HepG2 (cell line): Measurements from ENCODE around the gene PRDX5. TPM values are rescaled to one million over a fixed set of nuclear protein-coding genes. Genes with fewer than 3 reads are reported as not detected.
A peak's percentile ranks its signal among the peaks of the same experiment; 100 is the strongest.

Experiments
- ATF3 ChIP-seq: sonication (generic); formaldehyde crosslinking; IDR thresholded peaks from 2 replicates; pipeline ENCODE4 v1.4.0; 2020; ENCODE audit warnings: missing genetic modification reagents
- BHLHE40 ChIP-seq: IDR thresholded peaks from 2 replicates; pipeline ENCODE4 v1.6.1; 2011; ENCODE audit warnings: low read length, improper control_type of control experiment
- CREBL2 ChIP-seq: sonication (generic); formaldehyde crosslinking; IDR thresholded peaks from 2 replicates; pipeline ENCODE4 v1.8.1; 2023; ENCODE audit warnings: missing genetic modification reagents, mild to moderate bottlenecking, borderline replicate concordance
- EED ChIP-seq: sonication (generic); formaldehyde crosslinking; IDR thresholded peaks from 2 replicates; pipeline ENCODE4 v1.5.0; 2020; ENCODE audit warnings: mild to moderate bottlenecking, missing genetic modification reagents
- GATA4 ChIP-seq: sonication (generic); IDR thresholded peaks from 2 replicates; pipeline ENCODE4 v1.6.1; 2016; ENCODE audit warnings: antibody characterized with exemption, low read depth, borderline replicate concordance
- GLMP ChIP-seq: sonication (generic); formaldehyde crosslinking; IDR thresholded peaks from 2 replicates; pipeline ENCODE4 v1.9.0; 2021; ENCODE audit warnings: missing genetic modification reagents, mild to moderate bottlenecking, borderline replicate concordance
- KAT7 ChIP-seq: IDR thresholded peaks from 2 replicates; pipeline ENCODE4 v1.6.1; 2018; ENCODE audit warnings: borderline replicate concordance, missing compliant biosample characterization
- KDM3A ChIP-seq: IDR thresholded peaks from 2 replicates; pipeline ENCODE4 v1.6.1; 2018; ENCODE audit warnings: low read depth, missing compliant biosample characterization
- MIER2 ChIP-seq: IDR thresholded peaks from 2 replicates; pipeline ENCODE4 v1.6.1; 2016; ENCODE audit warnings: missing biosample characterization, missing genetic modification reagents
- MTERF4 ChIP-seq: sonication (generic); formaldehyde crosslinking; IDR thresholded peaks from 2 replicates; pipeline ENCODE4 v1.8.0; 2023; ENCODE audit warnings: mild to moderate bottlenecking, missing genetic modification reagents
- MXD4 ChIP-seq: IDR thresholded peaks from 2 replicates; pipeline ENCODE4 v1.6.1; 2016; ENCODE audit warnings: mild to moderate bottlenecking, missing biosample characterization, missing genetic modification reagents
- NR2C2 ChIP-seq: sonication (generic); formaldehyde crosslinking; IDR thresholded peaks from 2 replicates; pipeline ENCODE4 v1.4.0; 2020; ENCODE audit warnings: missing genetic modification reagents, mild to moderate bottlenecking, moderate library complexity, borderline replicate concordance
- NR2F6 ChIP-seq, 2 experiments: IDR thresholded peaks; 2 replicates each; pipeline ENCODE4 v1.6.1; 2016; ENCODE audit warnings: antibody characterized with exemption in 1 of 2, mild to moderate bottlenecking in 1 of 2
- RBM39 ChIP-seq: fragments of 200-400 bp; formaldehyde crosslinking; IDR thresholded peaks from one replicate; pipeline ENCODE4 v1.6.1; 2018; ENCODE audit warnings: antibody characterized with exemption, mild to moderate bottlenecking, low read depth, low read length; ENCODE audit not compliant: poor library complexity, severe bottlenecking
- RXRB ChIP-seq: IDR thresholded peaks from 2 replicates; pipeline ENCODE4 v1.6.1; 2016; ENCODE audit warnings: borderline replicate concordance, missing genetic modification reagents, missing compliant biosample characterization
- SIN3B ChIP-seq: fragments of 150-350 bp; IDR thresholded peaks from 2 replicates; pipeline ENCODE4 v1.6.1; 2014; ENCODE audit warnings: low read length
- SKIL ChIP-seq: sonication (generic); formaldehyde crosslinking; IDR thresholded peaks from 2 replicates; pipeline ENCODE4 v1.8.0; 2022; ENCODE audit warnings: missing genetic modification reagents, mild to moderate bottlenecking, moderate library complexity, borderline replicate concordance
- ZIK1 ChIP-seq: sonication (generic); formaldehyde crosslinking; IDR thresholded peaks from 2 replicates; pipeline ENCODE4 v1.5.0; 2020; ENCODE audit warnings: mild to moderate bottlenecking, low read depth, missing genetic modification reagents, borderline replicate concordance
- ZNF276 ChIP-seq: sonication (generic); formaldehyde crosslinking; IDR thresholded peaks from 2 replicates; pipeline ENCODE4 v1.4.0; 2020; ENCODE audit warnings: mild to moderate bottlenecking, low read depth, missing genetic modification reagents
- ZNF772 ChIP-seq: sonication (generic); formaldehyde crosslinking; IDR thresholded peaks from 2 replicates; pipeline ENCODE4 v1.5.0; 2020; ENCODE audit warnings: mild to moderate bottlenecking, missing genetic modification reagents
- polyA plus RNA-seq, 8 experiments: library from polyadenylated mRNA; depleted of rRNA in 3 of 8; stranded (reverse) in 7 of 8; unstranded in 1 of 8; fragments of >200 nt; fragmentation: Illumina TruSeq in 4 of 8; extraction: Trizol in 4 of 8; gene quantifications; 2 replicates each; pipeline versions ENCODE4 v1.2.1 to v1.2.3, GENCODE V29; 2011 to 2016; ENCODE audit warnings: low read depth in 4 of 8, missing spikeins in 1 of 8, mixed read lengths in 1 of 8; ENCODE audit not compliant: insufficient read depth in 1 of 8
- total RNA-seq, 5 experiments: library from RNA; depleted of rRNA; stranded (reverse); fragments of >200 nt; fragmentation: Illumina TruSeq; extraction: Trizol; gene quantifications; 2 replicates each; pipeline ENCODE4 v1.2.3, GENCODE V29; 2016; ENCODE audit warnings: low read depth in 1 of 5

Gene PRDX5
- total and polyA plus RNA-seq, 2 of the 13 experiments (the other 11 are each of a cell fraction or from before 2014, with no cell fraction given) = 215 to 311 TPM

- TF ChIP-seq CREBL2 (CRISPR knock-in tag) (no peak), GLMP (no peak), RBM39 (no peak), ATF3 (peak; percentile 64; the same call in 1 of the 2 replicates), ZNF276 (CRISPR knock-in tag) (0 out of 2 replicates have a peak, but pooled peaks have one; percentile 39), NR2F6 (IDR thresholded peaks at IDR 0.05) (peak; percentile 72), NR2F6 (CRISPR knock-in tag; IDR thresholded peaks at IDR 0.05) (peak; percentile 77), NR2C2 (CRISPR knock-in tag) (peak; percentile 50), ZIK1 (CRISPR knock-in tag) (peak; percentile 40; the same call in 1 of the 2 replicates), KAT7 (CRISPR knock-in tag) (0 out of 2 replicates have a peak, but pooled peaks have one; percentile 40), ZNF772 (CRISPR knock-in tag) (peak; percentile 81), SKIL (0 out of 2 replicates have a peak, but pooled peaks have one; percentile 14), EED (CRISPR knock-in tag) (no peak), MXD4 (CRISPR knock-in tag) (peak; percentile 31; the same call in 1 of the 2 replicates), KDM3A (CRISPR knock-in tag) (peak; percentile 92), BHLHE40 (no peak), GATA4 (no peak), MTERF4 (CRISPR knock-in tag) (0 out of 2 replicates have a peak, but pooled peaks have one; percentile 31), RXRB (CRISPR knock-in tag) (peak; percentile 85), MIER2 (0 out of 2 replicates have a peak, but pooled peaks have one; percentile 16), SIN3B (no peak)
Measured at GRCh38 chr11:64355078-64355940, 37.4 kb downstream of the PRDX5 start (continued).
